Endodermal cell (in vitro differentiated cells): Measurements from ENCODE around the gene BRMS1. TPM values are rescaled to one million over a fixed set of nuclear protein-coding genes. Genes with fewer than 3 reads are reported as not detected.

Experiments
- DNase-seq: peaks from one replicate; pipeline ENCODE4 v3.0.0-alpha.2; 2017
- H3K27ac ChIP-seq: 2 replicates; pipeline ENCODE4 v1.5.1; 2013; ENCODE audit warnings: mild to moderate bottlenecking, low read depth, low read length, moderate library complexity
- H3K27me3 ChIP-seq: 2 replicates; pipeline ENCODE4 v1.6.1; 2013; ENCODE audit warnings: mild to moderate bottlenecking, low read length, moderate library complexity; ENCODE audit not compliant: insufficient read depth, control insufficient read depth, poor library complexity, severe bottlenecking
- H3K36me3 ChIP-seq: 2 replicates; pipeline ENCODE4 v1.7.0; 2013; ENCODE audit warnings: mild to moderate bottlenecking, low read length, moderate library complexity; ENCODE audit not compliant: control insufficient read depth, insufficient read depth
- H3K4me1 ChIP-seq: one replicate; pipeline ENCODE4 v1.7.0; 2013; ENCODE audit warnings: low read length; ENCODE audit not compliant: control insufficient read depth, insufficient read depth
- H3K4me3 ChIP-seq: 2 replicates; pipeline ENCODE4 v1.5.1; 2013; ENCODE audit warnings: mild to moderate bottlenecking, low read length, moderate library complexity
- H3K9ac ChIP-seq: 2 replicates; pipeline ENCODE4 v1.6.1; 2013; ENCODE audit warnings: mild to moderate bottlenecking, low read length, moderate library complexity; ENCODE audit not compliant: poor library complexity, severe bottlenecking; ENCODE audit errors: extremely low read depth
- H3K9me3 ChIP-seq: 2 replicates; pipeline ENCODE4 v1.6.1; 2013; ENCODE audit warnings: mild to moderate bottlenecking, low read length, moderate library complexity; ENCODE audit not compliant: control insufficient read depth
- H3K27ac Mint-ChIP-seq: 2 replicates; pipeline ENCODE4 v1.8.0; 2020; ENCODE audit warnings: mixed read lengths
- H3K27me3 Mint-ChIP-seq: 2 replicates; pipeline ENCODE4 v1.8.0; 2021; ENCODE audit warnings: mild to moderate bottlenecking, mixed read lengths; ENCODE audit not compliant: insufficient read depth
- H3K36me3 Mint-ChIP-seq: 2 replicates; pipeline ENCODE4 v1.8.0; 2020; ENCODE audit warnings: low read depth, mixed read lengths
- H3K4me1 Mint-ChIP-seq: 2 replicates; pipeline ENCODE4 v1.8.0; 2020; ENCODE audit warnings: mixed read lengths
- H3K4me3 Mint-ChIP-seq: 2 replicates; pipeline ENCODE4 v1.8.0; 2020; ENCODE audit warnings: mild to moderate bottlenecking, moderate library complexity, mixed read lengths
- H3K9me3 Mint-ChIP-seq: 2 replicates; pipeline ENCODE4 v1.8.0; 2020; ENCODE audit warnings: mild to moderate bottlenecking, mixed read lengths
- WGBS, 2 experiments: methylation state at CpG; one replicate each; pipeline versions ENCODE4 v1.1.5 to v1.1.7; 2013; ENCODE audit warnings: missing lambda C conversion rate in 2 of 2, mixed read lengths in 1 of 2; ENCODE audit not compliant: insufficient coverage in 1 of 2, insufficient read length in 1 of 2; 5-methylcytosine and 5-hydroxymethylcytosine counted together
- total RNA-seq, 2 donors: library from RNA; stranded (reverse); fragmentation: NEBNext Ultra II Directional in 1 of 2; extraction: Animal tissue kit (Norgen Biotek cat#: 25700) in 1 of 2; gene quantifications; 2 replicates in 1 of 2; 3 replicates in 1 of 2; pipeline ENCODE4 v1.2.1, GENCODE V29; 2021
- TF ChIP-seq, protein P1 (sequence below): fragments of 200-600 bp; sonication (generic); conservative IDR thresholded peaks from 2 replicates; pipeline ENCODE4 v1.5.0; 2021; ENCODE audit warnings: antibody characterized with exemption, mild to moderate bottlenecking

BRMS1 gene
- total RNA-seq, 2 donors from 2014 or later: 38.7 to 40.3 TPM

- no peaks in the 10 kb centered on the region for H3K36me3 Mint-ChIP-seq
- Histone ChIP-seq H3K36me3 (no peaks in the 10 kb centered on the region), H3K9me3 (no peaks in the 10 kb centered on the region), H3K9ac (no peak overlapping the region), H3K4me1 (no peaks in the 10 kb centered on the region), H3K27me3 (no peaks in the 10 kb centered on the region), H3K27ac (no peak overlapping the region), H3K4me3 (no peak overlapping the region)
- H3K27me3 Mint-ChIP-seq: peaks cover 24% of the 10 kb centered on the region
- no peak overlapping the region for H3K27ac Mint-ChIP-seq
- DNase-seq: no peak
- 87 to 100% methylated on average over 2 to 3 of the region's 3 CpGs for WGBS, 2 experiments
- H3K4me3 Mint-ChIP-seq: no peak overlapping the region
- peaks cover 9% of the 10 kb centered on the region for H3K4me1 Mint-ChIP-seq
- H3K9me3 Mint-ChIP-seq: peaks cover 19% of the 10 kb centered on the region
- TF ChIP-seq, protein P1, sequence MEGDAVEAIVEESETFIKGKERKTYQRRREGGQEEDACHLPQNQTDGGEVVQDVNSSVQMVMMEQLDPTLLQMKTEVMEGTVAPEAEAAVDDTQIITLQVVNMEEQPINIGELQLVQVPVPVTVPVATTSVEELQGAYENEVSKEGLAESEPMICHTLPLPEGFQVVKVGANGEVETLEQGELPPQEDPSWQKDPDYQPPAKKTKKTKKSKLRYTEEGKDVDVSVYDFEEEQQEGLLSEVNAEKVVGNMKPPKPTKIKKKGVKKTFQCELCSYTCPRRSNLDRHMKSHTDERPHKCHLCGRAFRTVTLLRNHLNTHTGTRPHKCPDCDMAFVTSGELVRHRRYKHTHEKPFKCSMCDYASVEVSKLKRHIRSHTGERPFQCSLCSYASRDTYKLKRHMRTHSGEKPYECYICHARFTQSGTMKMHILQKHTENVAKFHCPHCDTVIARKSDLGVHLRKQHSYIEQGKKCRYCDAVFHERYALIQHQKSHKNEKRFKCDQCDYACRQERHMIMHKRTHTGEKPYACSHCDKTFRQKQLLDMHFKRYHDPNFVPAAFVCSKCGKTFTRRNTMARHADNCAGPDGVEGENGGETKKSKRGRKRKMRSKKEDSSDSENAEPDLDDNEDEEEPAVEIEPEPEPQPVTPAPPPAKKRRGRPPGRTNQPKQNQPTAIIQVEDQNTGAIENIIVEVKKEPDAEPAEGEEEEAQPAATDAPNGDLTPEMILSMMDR: no peak
Observed at GRCh38 chr11:66318600-66318970, 26.3 kb downstream of the BRMS1 start.

DNA sequence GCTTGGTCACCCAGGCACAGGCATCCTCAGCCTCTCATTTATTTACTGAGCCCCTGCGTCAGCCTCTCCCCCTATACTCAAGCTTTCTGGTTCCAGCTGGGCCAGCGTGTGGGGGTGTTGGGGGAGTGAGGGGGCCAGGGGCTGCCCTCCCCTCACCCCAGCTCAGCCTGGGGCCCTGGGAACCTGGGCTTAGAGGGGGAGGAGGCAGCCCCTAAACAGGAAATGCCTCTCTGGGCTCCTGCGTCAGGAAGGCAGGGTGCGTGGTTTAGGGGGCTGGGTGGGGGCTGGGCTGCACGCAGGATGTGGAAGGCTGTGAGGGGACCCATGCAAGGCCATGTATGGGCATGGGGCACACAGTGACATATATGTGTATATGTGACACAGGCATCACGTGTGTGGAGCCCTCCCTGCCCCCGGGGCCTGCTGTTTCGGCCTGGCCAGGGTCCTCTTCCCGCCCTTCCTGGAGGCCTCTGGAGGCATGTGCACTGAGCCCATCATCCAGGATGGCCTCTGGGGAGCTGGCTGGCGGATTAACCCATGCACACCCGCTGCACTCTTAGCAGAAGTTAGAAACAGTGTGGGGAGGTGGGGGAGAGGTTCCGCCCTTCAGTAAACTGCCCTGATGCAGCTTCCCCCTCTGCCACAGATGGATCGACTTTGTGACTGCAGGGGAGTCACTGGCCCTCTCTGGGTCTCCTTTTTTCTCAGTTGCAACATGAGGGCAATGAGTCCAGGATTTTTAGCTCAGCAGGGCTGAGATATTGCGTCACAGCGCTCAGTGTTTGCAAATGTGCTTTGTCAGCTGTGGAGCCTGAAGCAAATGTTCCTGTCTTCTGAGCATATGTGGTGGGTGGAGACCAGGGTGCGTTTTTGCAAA lies 26.9 kb downstream of the BRMS1 start:
- DNase-seq: peak; percentile 78
- H3K4me1 ChIP-seq: no peaks in the 10 kb centered on the region
- Mint-ChIP-seq H3K4me3 (peak overlapping the region; percentile 27), H3K4me1 (peaks cover 9% of the 10 kb centered on the region), H3K27me3 (peaks cover 24% of the 10 kb centered on the region), H3K36me3 (no peaks in the 10 kb centered on the region), H3K9me3 (peaks cover 19% of the 10 kb centered on the region), H3K27ac (no peak overlapping the region)
- H3K36me3 ChIP-seq: no peaks in the 10 kb centered on the region
- peak overlapping the region; percentile 55 for H3K27ac ChIP-seq
- no peak overlapping the region for H3K9ac ChIP-seq
- H3K4me3 ChIP-seq: no peak overlapping the region
- H3K9me3 ChIP-seq: no peaks in the 10 kb centered on the region
- H3K27me3 ChIP-seq: no peaks in the 10 kb centered on the region
- TF ChIP-seq, protein P1: no peak
- 58 to 82% methylated on average over 9 to 15 of the region's 16 CpGs for WGBS, 2 experiments

DNA sequence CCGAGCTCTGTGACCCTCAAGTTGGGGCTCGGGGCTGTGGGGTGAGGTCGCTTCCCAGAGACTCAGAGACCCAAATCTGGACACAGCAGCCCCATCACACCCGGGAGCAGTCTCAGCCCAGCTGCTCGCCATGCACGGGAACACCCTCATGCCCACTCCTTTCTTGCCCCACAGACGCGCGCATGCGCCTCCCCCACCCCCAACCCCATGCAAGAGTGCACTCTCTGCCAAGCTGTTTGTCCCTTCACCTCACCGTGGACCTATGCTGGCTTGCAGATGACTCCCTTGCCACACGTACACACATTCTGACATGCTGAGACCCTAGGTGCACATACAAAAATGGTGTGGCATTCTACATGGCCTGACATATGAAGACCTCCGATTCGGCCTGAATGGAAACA lies 27.6 kb downstream of the BRMS1 start:
- H3K4me3 Mint-ChIP-seq: peak overlapping the region; percentile 27
- no peak overlapping the region for H3K9ac ChIP-seq
- peak overlapping the region; percentile 55 for H3K27ac ChIP-seq
- 50 to 61% methylated on average over 13 to 14 of the region's 14 CpGs for WGBS, 2 experiments
- no peak overlapping the region for H3K27ac Mint-ChIP-seq
- TF ChIP-seq, protein P1: no peak
- H3K27me3 ChIP-seq: no peaks in the 10 kb centered on the region
- H3K4me1 ChIP-seq: no peaks in the 10 kb centered on the region
- no peaks in the 10 kb centered on the region for H3K9me3 ChIP-seq
- H3K9me3 Mint-ChIP-seq: peaks cover 19% of the 10 kb centered on the region
- no peaks in the 10 kb centered on the region for H3K36me3 ChIP-seq
- no peak overlapping the region for H3K4me3 ChIP-seq
- peaks cover 9% of the 10 kb centered on the region for H3K4me1 Mint-ChIP-seq
- H3K36me3 Mint-ChIP-seq: no peaks in the 10 kb centered on the region
- H3K27me3 Mint-ChIP-seq: peaks cover 24% of the 10 kb centered on the region
- DNase-seq: peak; percentile 73
